ENCODE results near the gene PTH1R.

DNA sequence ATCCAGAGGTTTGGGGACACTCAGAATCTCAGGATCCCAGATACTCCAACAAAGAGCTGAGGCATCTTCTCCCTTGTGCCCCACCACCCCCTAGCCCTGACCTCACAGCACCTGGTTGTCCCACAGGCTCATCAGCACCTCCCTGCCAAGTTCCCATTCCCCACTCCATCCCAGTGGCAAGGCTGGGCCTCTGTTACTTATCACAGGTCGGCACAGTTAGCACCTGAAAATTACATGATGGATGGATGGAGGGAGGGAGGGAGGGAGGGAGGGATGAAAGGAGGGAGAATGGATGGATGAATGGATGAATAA, 27.1 kb upstream of the PTH1R start:
- TF ChIP-seq, protein P1, sequence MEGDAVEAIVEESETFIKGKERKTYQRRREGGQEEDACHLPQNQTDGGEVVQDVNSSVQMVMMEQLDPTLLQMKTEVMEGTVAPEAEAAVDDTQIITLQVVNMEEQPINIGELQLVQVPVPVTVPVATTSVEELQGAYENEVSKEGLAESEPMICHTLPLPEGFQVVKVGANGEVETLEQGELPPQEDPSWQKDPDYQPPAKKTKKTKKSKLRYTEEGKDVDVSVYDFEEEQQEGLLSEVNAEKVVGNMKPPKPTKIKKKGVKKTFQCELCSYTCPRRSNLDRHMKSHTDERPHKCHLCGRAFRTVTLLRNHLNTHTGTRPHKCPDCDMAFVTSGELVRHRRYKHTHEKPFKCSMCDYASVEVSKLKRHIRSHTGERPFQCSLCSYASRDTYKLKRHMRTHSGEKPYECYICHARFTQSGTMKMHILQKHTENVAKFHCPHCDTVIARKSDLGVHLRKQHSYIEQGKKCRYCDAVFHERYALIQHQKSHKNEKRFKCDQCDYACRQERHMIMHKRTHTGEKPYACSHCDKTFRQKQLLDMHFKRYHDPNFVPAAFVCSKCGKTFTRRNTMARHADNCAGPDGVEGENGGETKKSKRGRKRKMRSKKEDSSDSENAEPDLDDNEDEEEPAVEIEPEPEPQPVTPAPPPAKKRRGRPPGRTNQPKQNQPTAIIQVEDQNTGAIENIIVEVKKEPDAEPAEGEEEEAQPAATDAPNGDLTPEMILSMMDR (IDR thresholded peaks at IDR 0.05; ENCODE audit: low read depth, low read length, poor library complexity, severe bottlenecking), result no peak
- no peak for TF ChIP-seq EZH2phosphoT487 (IDR thresholded peaks at IDR 0.05; ENCODE audit: borderline replicate concordance, low read length)
